WTC11 (cell line): ENCODE results near the gene KRT86. TPM values are rescaled to one million over a fixed set of nuclear protein-coding genes. Genes with fewer than 3 reads are reported as not detected.

ENCODE experiments used
- ATAC-seq: fragments of 200-7000 bp; cut with Tn5 transposase; 2 replicates; pipeline ENCODE4 v1.10.0; 2021; ENCODE audit warnings: mild to moderate bottlenecking, moderate library complexity
- CTCF ChIA-PET: fragments of 300-600 bp; sonication (Branson Sonifier 250); formaldehyde crosslinking; loops from one replicate; lab custom pipeline; 2021; ENCODE audit warnings: antibody characterized with exemption; lab: Charles Lee
- POLR2A ChIA-PET: fragments of 350-600 bp; sonication (Branson Sonifier 250); formaldehyde crosslinking; loops from one replicate; lab custom pipeline; 2021; ENCODE audit warnings: antibody characterized with exemption; lab: Charles Lee
- DNase-seq: peaks from one replicate; pipeline ENCODE4 v3.0.0; 2021; ENCODE audit warnings: low spot score
- H3K27ac Mint-ChIP-seq: 2 replicates; pipeline ENCODE4 v1.8.0; 2021; ENCODE audit warnings: mixed read lengths
- H3K27me3 Mint-ChIP-seq: 2 replicates; pipeline ENCODE4 v1.8.0; 2021; ENCODE audit warnings: low read depth, mild to moderate bottlenecking, moderate library complexity, mixed read lengths
- H3K36me3 Mint-ChIP-seq: 2 replicates; pipeline ENCODE4 v1.8.0; 2021; ENCODE audit warnings: mixed read lengths
- H3K4me1 Mint-ChIP-seq: 2 replicates; pipeline ENCODE4 v1.8.0; 2022; ENCODE audit warnings: mixed read lengths
- H3K4me3 Mint-ChIP-seq: 2 replicates; pipeline ENCODE4 v1.8.0; 2021; ENCODE audit warnings: mild to moderate bottlenecking, moderate library complexity, mixed read lengths
- H3K9me3 Mint-ChIP-seq: 2 replicates; pipeline ENCODE4 v1.8.0; 2021; ENCODE audit warnings: mixed read lengths
- CREB1 ChIP-seq: sonication (generic); formaldehyde crosslinking; IDR thresholded peaks from 2 replicates; pipeline ENCODE4 v1.8.0; 2023; ENCODE audit warnings: mild to moderate bottlenecking, missing genetic modification reagents
- CTCF ChIP-seq: fragments of 200-600 bp; IDR thresholded peaks from 2 replicates; pipeline ENCODE4 v1.8.0; 2022; ENCODE audit warnings: antibody characterized with exemption
- E2F5 ChIP-seq: sonication (generic); formaldehyde crosslinking; IDR thresholded peaks from 2 replicates; pipeline ENCODE4 v1.8.1; 2022; ENCODE audit warnings: mild to moderate bottlenecking, moderate library complexity, missing genetic modification reagents
- HMGXB4 ChIP-seq: sonication (generic); formaldehyde crosslinking; IDR thresholded peaks from 2 replicates; pipeline ENCODE4 v1.8.1; 2023; ENCODE audit warnings: mild to moderate bottlenecking, moderate library complexity, missing genetic modification reagents
- NFATC4 ChIP-seq: fragments of 250-450 bp; sonication (Bioruptor Pico); IDR thresholded peaks from 2 replicates; pipeline ENCODE4 v1.9.0; 2021; ENCODE audit warnings: mild to moderate bottlenecking
- NR1H2 ChIP-seq: sonication (generic); formaldehyde crosslinking; IDR thresholded peaks from 2 replicates; pipeline ENCODE4 v1.9.0; 2021; ENCODE audit warnings: mild to moderate bottlenecking, moderate library complexity, missing genetic modification reagents
- NR2C2 ChIP-seq: sonication (generic); formaldehyde crosslinking; IDR thresholded peaks from 2 replicates; pipeline ENCODE4 v1.8.0; 2022; ENCODE audit warnings: mild to moderate bottlenecking, missing genetic modification reagents
- OVOL2 ChIP-seq: fragments of 250-450 bp; sonication (Bioruptor Pico); IDR thresholded peaks from 2 replicates; pipeline ENCODE4 v1.9.0; 2021; ENCODE audit warnings: mild to moderate bottlenecking, borderline replicate concordance
- RORB ChIP-seq: fragments of 250-450 bp; sonication (Bioruptor Pico); IDR thresholded peaks from 2 replicates; pipeline ENCODE4 v1.9.0; 2021; ENCODE audit warnings: mild to moderate bottlenecking
- STAT6 ChIP-seq: sonication (generic); formaldehyde crosslinking; conservative IDR thresholded peaks from 2 replicates; pipeline ENCODE4 v1.8.1; 2023; ENCODE audit warnings: mild to moderate bottlenecking, low read depth, missing genetic modification reagents, moderate library complexity
- USF1 ChIP-seq: sonication (generic); formaldehyde crosslinking; IDR thresholded peaks from 2 replicates; pipeline ENCODE4 v1.8.0; 2022; ENCODE audit warnings: mild to moderate bottlenecking, missing genetic modification reagents
- ZMAT4 ChIP-seq: fragments of 250-450 bp; sonication (Bioruptor Pico); IDR thresholded peaks from 2 replicates; pipeline ENCODE4 v1.9.0; 2021; ENCODE audit warnings: mild to moderate bottlenecking
- ZNF138 ChIP-seq: sonication (generic); formaldehyde crosslinking; conservative IDR thresholded peaks from 2 replicates; pipeline ENCODE4 v1.8.1; 2022; ENCODE audit warnings: mild to moderate bottlenecking, moderate library complexity, missing genetic modification reagents
- ZNF425 ChIP-seq: fragments of 250-450 bp; sonication (Bioruptor Pico); conservative IDR thresholded peaks from 2 replicates; pipeline ENCODE4 v1.9.0; 2021; ENCODE audit warnings: mild to moderate bottlenecking
- ZNF671 ChIP-seq: fragments of 250-450 bp; sonication (Bioruptor Pico); IDR thresholded peaks from 2 replicates; pipeline ENCODE4 v1.8.0; 2021; ENCODE audit warnings: mild to moderate bottlenecking
- total RNA-seq: library from RNA; stranded (reverse); gene quantifications from 3 replicates; pipeline ENCODE4 v1.2.3, GENCODE V29; 2021

The KRT86 gene
- total RNA-seq, 1 experiment from 2014 or later: 0.11 TPM

GRCh38 chr12:52337054-52337453, 62.6 kb downstream of the KRT86 start:
- DNase-seq (no peak), ATAC-seq (no peak)
- Mint-ChIP-seq H3K4me3 (no peak overlapping the region), H3K27ac (no peak overlapping the region), H3K9me3 (no peaks in the 10 kb centered on the region; the same call in 1 of the 2 replicates), H3K4me1 (peaks cover 7% of the 10 kb centered on the region), H3K36me3 (no peaks in the 10 kb centered on the region), H3K27me3 (no peaks in the 10 kb centered on the region; the same call in 1 of the 2 replicates)
- ChIA-PET CTCF (interaction anchor here (0.8 to 2.0 kb wide), 3 partner anchors 9 to 58 kb away, joined by 4 to 7 read pairs (median 6); no protein-coding TSS in a partner anchor), POLR2A (no interaction called here)
- TF ChIP-seq NR1H2 (CRISPR knock-in tag): no peak
- TF ChIP-seq HMGXB4 (CRISPR knock-in tag): no peak
- TF ChIP-seq NR2C2: no peak
- TF ChIP-seq USF1 (CRISPR knock-in tag): no peak
- no peak for TF ChIP-seq CREB1 (CRISPR knock-in tag)
- no peak for TF ChIP-seq ZNF138 (CRISPR knock-in tag)
- TF ChIP-seq NFATC4 (CRISPR knock-in tag): no peak
- no peak for TF ChIP-seq E2F5 (CRISPR knock-in tag)
- no peak for TF ChIP-seq RORB (CRISPR knock-in tag)
- TF ChIP-seq ZNF671 (CRISPR knock-in tag): no peak
- no peak for TF ChIP-seq STAT6 (CRISPR knock-in tag)
- TF ChIP-seq OVOL2 (CRISPR knock-in tag): no peak
- TF ChIP-seq CTCF: no peak
- no peak for TF ChIP-seq ZMAT4 (CRISPR knock-in tag)
- TF ChIP-seq ZNF425 (CRISPR knock-in tag): no peak
